Vagina (tissue), 2 donors: ENCODE results near the gene NTM.

Experiments
- POLR2AphosphoS5 ChIP-seq, 2 donors: sonication (generic); formaldehyde crosslinking; IDR thresholded peaks; one replicate each; pipeline ENCODE4 v1.9.0; 2017; ENCODE audit warnings: antibody characterized with exemption in 2 of 2, mild to moderate bottlenecking in 2 of 2, low read depth in 1 of 2; ENCODE audit not compliant: insufficient read depth in 1 of 2
- TF ChIP-seq, protein P1 (sequence below), 3 experiments: fragments of 450-650 bp in 2 of 3; fragments of 200-600 bp in 1 of 3; sonication (generic) in 1 of 3; IDR thresholded peaks; one replicate each; pipeline ENCODE4 v1.5.1; 2017 to 2019; ENCODE audit warnings: antibody characterized with exemption in 3 of 3, mild to moderate bottlenecking in 2 of 3, moderate library complexity in 2 of 3

DNA sequence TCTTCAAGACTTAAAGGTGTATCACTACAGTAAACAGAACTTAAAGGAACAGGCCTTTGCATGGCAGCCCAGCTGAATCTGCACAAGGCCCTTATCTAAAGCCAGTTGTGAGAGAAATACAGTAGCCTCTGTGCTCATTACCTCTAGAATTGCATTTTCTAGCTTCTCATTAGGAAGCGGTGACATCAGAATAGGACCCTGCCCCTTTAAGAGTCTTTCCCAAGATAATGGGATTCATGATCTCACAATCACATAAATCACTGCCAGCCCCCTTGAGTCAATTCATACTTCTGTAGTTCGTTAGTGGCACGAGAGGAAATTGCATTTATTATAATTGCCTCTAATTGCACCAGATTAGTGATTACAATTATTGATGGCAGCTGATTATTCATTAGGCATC is 170.3 kb downstream of the NTM start:
- TF ChIP-seq, protein P1, sequence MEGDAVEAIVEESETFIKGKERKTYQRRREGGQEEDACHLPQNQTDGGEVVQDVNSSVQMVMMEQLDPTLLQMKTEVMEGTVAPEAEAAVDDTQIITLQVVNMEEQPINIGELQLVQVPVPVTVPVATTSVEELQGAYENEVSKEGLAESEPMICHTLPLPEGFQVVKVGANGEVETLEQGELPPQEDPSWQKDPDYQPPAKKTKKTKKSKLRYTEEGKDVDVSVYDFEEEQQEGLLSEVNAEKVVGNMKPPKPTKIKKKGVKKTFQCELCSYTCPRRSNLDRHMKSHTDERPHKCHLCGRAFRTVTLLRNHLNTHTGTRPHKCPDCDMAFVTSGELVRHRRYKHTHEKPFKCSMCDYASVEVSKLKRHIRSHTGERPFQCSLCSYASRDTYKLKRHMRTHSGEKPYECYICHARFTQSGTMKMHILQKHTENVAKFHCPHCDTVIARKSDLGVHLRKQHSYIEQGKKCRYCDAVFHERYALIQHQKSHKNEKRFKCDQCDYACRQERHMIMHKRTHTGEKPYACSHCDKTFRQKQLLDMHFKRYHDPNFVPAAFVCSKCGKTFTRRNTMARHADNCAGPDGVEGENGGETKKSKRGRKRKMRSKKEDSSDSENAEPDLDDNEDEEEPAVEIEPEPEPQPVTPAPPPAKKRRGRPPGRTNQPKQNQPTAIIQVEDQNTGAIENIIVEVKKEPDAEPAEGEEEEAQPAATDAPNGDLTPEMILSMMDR (IDR thresholded peaks at IDR 0.05) = no peak
- no peak for TF ChIP-seq POLR2AphosphoS5 (IDR thresholded peaks at IDR 0.05; ENCODE audit: insufficient read depth in 1 of 2, low read depth in 1 of 2)
